GM12892 (cell line): ENCODE measurements around the gene ZNF628.

Experiments
- DNase-seq: peaks from one replicate; pipeline ENCODE4 v3.0.0; 2011; ENCODE audit not compliant: insufficient read length
- FAIRE-seq: peaks from 2 replicates; lab custom pipeline; 2011; peaks lifted over from hg19 to GRCh38; lab: Jason Lieb, UNC
- POLR2A ChIP-seq: IDR thresholded peaks from 2 replicates; pipeline ENCODE4 v1.6.1; 2011; ENCODE audit warnings: low read depth, low read length, control low read depth
- POLR2AphosphoS5 ChIP-seq: IDR thresholded peaks from 2 replicates; pipeline ENCODE4 v1.6.1; 2011; ENCODE audit warnings: low read depth, low read length, control low read depth
- TAF1 ChIP-seq: IDR thresholded peaks from 2 replicates; pipeline ENCODE4 v1.6.1; 2011; ENCODE audit warnings: low read depth, mild to moderate bottlenecking, control low read depth, low read length, borderline replicate concordance

Gene ZNF628

GRCh38 chr19:55472463-55472862, 4.0 kb upstream of the ZNF628 start:
- no peak for DNase-seq
- TF ChIP-seq POLR2AphosphoS5 (no peak), TAF1 (no peak), POLR2A (no peak)
- no peak for FAIRE-seq

- TF ChIP-seq POLR2AphosphoS5 (no peak), POLR2A (no peak), TAF1 (no peak)
- FAIRE-seq, result no peak
- DNase-seq, result no peak
These were observed 3.0 kb upstream of the ZNF628 start for GRCh38 chr19:55473225-55474012.

- TF ChIP-seq TAF1 (no peak), POLR2AphosphoS5 (no peak), POLR2A (no peak)
- no peak for DNase-seq
- no peak for FAIRE-seq
These were observed 1.9 kb upstream of the ZNF628 start for GRCh38 chr19:55474269-55475265.

DNA sequence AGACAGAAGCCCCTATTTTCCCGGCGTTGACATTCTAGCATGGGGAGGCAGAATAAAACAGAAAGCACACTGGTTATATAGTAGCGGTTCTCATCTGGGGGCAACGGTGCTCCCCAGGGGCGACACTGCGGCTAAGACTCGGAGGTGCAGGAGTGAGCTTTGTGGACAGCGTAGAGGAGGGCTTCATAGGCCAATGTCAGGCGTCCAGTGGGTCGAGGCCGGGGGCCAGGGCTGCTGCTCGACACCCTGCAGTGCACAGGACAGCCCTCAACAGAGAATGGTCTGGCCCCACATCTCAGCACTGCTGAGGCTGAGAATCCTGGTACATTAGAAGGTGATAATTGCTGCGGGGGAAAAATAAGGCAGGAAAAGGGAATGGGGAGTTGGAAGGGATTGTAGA, 1.5 kb downstream of the ZNF628 start:
- FAIRE-seq (no peak), DNase-seq (no peak)
- no peak for TF ChIP-seq TAF1
- no peak for TF ChIP-seq POLR2A
- no peak for TF ChIP-seq POLR2AphosphoS5

GRCh38 chr19:55478364-55478763, 1.9 kb downstream of the ZNF628 start:
- no peak for TF ChIP-seq POLR2A
- TF ChIP-seq POLR2AphosphoS5, result no peak
- no peak for TF ChIP-seq TAF1
- FAIRE-seq (no peak), DNase-seq (no peak)

DNA sequence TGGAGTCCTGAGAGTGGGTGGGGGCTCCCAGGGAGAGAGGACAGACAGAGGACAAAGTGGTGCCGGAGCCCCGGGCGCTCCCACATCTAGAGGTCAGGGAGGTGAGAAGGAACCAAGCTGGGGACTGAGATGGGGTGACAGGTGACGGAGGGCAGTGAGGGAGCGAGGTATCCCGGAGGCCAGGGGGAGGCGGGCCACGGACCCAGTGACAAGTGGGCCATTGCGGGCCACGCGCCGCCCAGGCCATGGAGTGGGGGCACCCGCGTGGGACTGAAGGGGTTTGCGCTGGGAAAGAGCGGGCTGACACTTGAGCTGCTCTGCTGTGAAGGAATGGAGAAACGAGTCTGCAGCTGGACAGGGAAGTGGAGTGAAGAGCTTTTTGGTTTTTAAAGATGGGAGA, 2.6 kb downstream of the ZNF628 start:
- FAIRE-seq (no peak), DNase-seq (no peak)
- no peak for TF ChIP-seq POLR2A
- TF ChIP-seq POLR2AphosphoS5, result no peak
- no peak for TF ChIP-seq TAF1

DNA sequence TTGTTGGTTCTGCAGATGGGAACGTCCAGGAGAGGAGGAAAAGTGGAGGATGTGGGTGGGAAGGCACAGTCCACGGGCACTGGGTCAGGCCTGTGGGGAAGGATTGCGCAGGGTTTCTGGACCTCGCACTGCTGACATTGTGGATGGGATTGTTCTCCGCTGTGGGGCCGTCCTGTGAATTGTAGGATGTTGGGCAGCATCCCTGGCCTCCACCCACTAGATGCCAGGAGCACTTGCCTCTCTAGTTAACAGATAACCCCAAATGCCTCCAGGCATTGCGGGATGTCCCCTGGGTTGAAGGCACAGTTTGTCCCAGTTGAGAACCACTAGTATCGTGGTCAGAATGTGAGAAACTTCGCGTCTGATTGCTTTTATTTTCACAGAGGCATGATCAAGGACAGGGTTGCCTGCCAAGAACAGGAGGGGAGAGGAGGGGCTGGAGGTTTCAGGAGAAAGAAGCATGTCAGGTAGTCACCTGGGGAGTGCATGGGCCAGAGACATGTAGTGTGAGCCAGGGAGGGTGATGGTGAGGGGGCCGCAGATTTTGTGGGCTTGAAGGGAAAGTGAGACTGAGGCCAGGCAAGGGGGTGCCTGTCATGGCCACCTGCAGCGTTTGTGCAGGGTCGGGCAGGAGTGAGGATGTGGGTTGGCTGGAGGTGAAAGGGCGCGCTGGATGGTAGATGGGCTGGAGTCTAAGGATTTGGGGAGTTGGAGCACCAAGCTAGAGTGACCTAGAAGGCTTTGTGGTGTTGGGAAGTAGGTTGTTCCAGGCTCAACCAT, 3.2 kb downstream of the ZNF628 start:
- FAIRE-seq (no peak), DNase-seq (no peak)
- TF ChIP-seq POLR2A (no peak), POLR2AphosphoS5 (no peak), TAF1 (no peak)

- no peak for DNase-seq
- no peak for FAIRE-seq
- TF ChIP-seq POLR2A (no peak), POLR2AphosphoS5 (no peak), TAF1 (no peak)
These were observed 4.9 kb downstream of the ZNF628 start for GRCh38 chr19:55481148-55481793.

GRCh38 chr19:55481794-55482155, 5.4 kb downstream of the ZNF628 start:
- no peak for DNase-seq
- TF ChIP-seq POLR2A, result no peak
- no peak for TF ChIP-seq TAF1
- no peak for TF ChIP-seq POLR2AphosphoS5
- no peak for FAIRE-seq

- no peak for FAIRE-seq
- DNase-seq, result no peak
These were observed 5.9 kb downstream of the ZNF628 start for GRCh38 chr19:55482156-55482961.

More at GRCh38 chr19:55482156-55482961, 5.9 kb downstream of the ZNF628 start:
- TF ChIP-seq POLR2AphosphoS5, result no peak
- TF ChIP-seq POLR2A, result no peak
- TF ChIP-seq TAF1, result no peak
